Activated T-helper 1 cell treated with Interleukin-2 at 50 U/mL for 16 hours (primary cell): ENCODE data around the gene LILRB1.
"Not testable (repeated sequence)": the region's sequence is repeated elsewhere in the genome, so short reads cannot be mapped to it uniquely, and the experiment has no call there.

Experiments
- DNase-seq: peaks from one replicate; pipeline ENCODE4 v3.0.0-alpha.2; 2020; ENCODE audit warnings: low read depth

Gene LILRB1

GRCh38 chr19:54624934-54625730 lies 5.2 kb upstream of the LILRB1 start:
- DNase-seq, result not testable (repeated sequence)

- no peak for DNase-seq
Measured at GRCh38 chr19:54626757-54627156, 3.5 kb upstream of the LILRB1 start.

GRCh38 chr19:54627912-54628311 lies 2.4 kb upstream of the LILRB1 start:
- DNase-seq, result not testable (repeated sequence)

- DNase-seq, result no peak
Measured at GRCh38 chr19:54630782-54631181, 498 bp downstream of the LILRB1 start.

- DNase-seq, result not testable (repeated sequence)
Measured at GRCh38 chr19:54631489-54632337, 1.4 kb downstream of the LILRB1 start.

GRCh38 chr19:54632517-54632916 lies 2.2 kb downstream of the LILRB1 start:
- DNase-seq, result not testable (repeated sequence)

- DNase-seq, result no peak
Measured at GRCh38 chr19:54633401-54633800, 3.1 kb downstream of the LILRB1 start.

- not testable (repeated sequence) for DNase-seq
Measured at GRCh38 chr19:54636081-54636480, 5.8 kb downstream of the LILRB1 start.

- no peak for DNase-seq
Measured at GRCh38 chr19:54638683-54639082, 8.4 kb downstream of the LILRB1 start.

GRCh38 chr19:54642953-54643352 lies 12.7 kb downstream of the LILRB1 start:
- DNase-seq, result not testable (repeated sequence)

GRCh38 chr19:54643583-54643982 lies 13.3 kb downstream of the LILRB1 start:
- DNase-seq, result not testable (repeated sequence)

- no peak for DNase-seq
Measured at GRCh38 chr19:54644056-54644455, 13.8 kb downstream of the LILRB1 start.

- DNase-seq, result no peak
Measured at GRCh38 chr19:54646331-54646841, 16.1 kb downstream of the LILRB1 start.

GRCh38 chr19:54648129-54648528 lies 17.8 kb downstream of the LILRB1 start:
- DNase-seq, result no peak

- DNase-seq, result no peak
Measured at GRCh38 chr19:54650108-54650655, 19.9 kb downstream of the LILRB1 start.

GRCh38 chr19:54653181-54653809 lies 23.0 kb downstream of the LILRB1 start:
- DNase-seq, result no peak

- no peak for DNase-seq
Measured at GRCh38 chr19:54654447-54655321, 24.4 kb downstream of the LILRB1 start.

GRCh38 chr19:54659300-54659699 lies 29.0 kb downstream of the LILRB1 start:
- DNase-seq, result no peak

GRCh38 chr19:54660306-54660705 lies 30.0 kb downstream of the LILRB1 start:
- no peak for DNase-seq

- no peak for DNase-seq
Measured at GRCh38 chr19:54660964-54661363, 30.7 kb downstream of the LILRB1 start.

- no peak for DNase-seq
Measured at GRCh38 chr19:54661846-54662481, 31.7 kb downstream of the LILRB1 start.
